A673 (cell line): ENCODE measurements around the gene BRCA1. TPM values are rescaled to one million over a fixed set of nuclear protein-coding genes. Genes with fewer than 3 reads are reported as not detected.

Source experiments
- BruUV-seq: library from RNA; stranded (reverse); fragments of 400-500 nt; replicated peaks from 2 replicates; lab custom pipeline; 2021; lab: Mats Ljungman, UMichigan
- CTCF ChIA-PET: fragments of 300-600 bp; sonication (Branson Sonifier 250); formaldehyde crosslinking; loops from one replicate; lab custom pipeline; 2022; ENCODE audit warnings: antibody characterized with exemption; lab: Charles Lee
- POLR2A ChIA-PET: fragments of 300-600 bp; sonication (Branson Sonifier 250); formaldehyde crosslinking; loops from one replicate; lab custom pipeline; 2022; ENCODE audit warnings: antibody characterized with exemption; ENCODE audit not compliant: low non-redundant PET; lab: Charles Lee
- DNase-seq: peaks from one replicate; pipeline ENCODE4 v3.0.0-alpha.2; 2015; ENCODE audit warnings: low spot score
- H3K27ac ChIP-seq: fragments of 200-600 bp; sonication (generic); 2 replicates; pipeline ENCODE4 v1.5.1; 2016; ENCODE audit warnings: mixed run types, low read depth, mild to moderate bottlenecking, mixed read lengths, antibody characterized with exemption, low read length; ENCODE audit not compliant: poor library complexity, severe bottlenecking
- H3K27me3 ChIP-seq: fragments of 200-600 bp; sonication (generic); replicated peaks from 2 replicates; pipeline ENCODE4 v1.6.1; 2017; ENCODE audit warnings: mixed run types, low read depth, mild to moderate bottlenecking, mixed read lengths, antibody characterized with exemption, low read length; ENCODE audit not compliant: insufficient read depth, poor library complexity
- H3K36me3 ChIP-seq: fragments of 200-600 bp; sonication (generic); 2 replicates; pipeline ENCODE4 v1.6.1; 2016; ENCODE audit warnings: mixed run types, mild to moderate bottlenecking, mixed read lengths, antibody characterized with exemption, low read length; ENCODE audit not compliant: insufficient read depth, poor library complexity, severe bottlenecking
- H3K4me1 ChIP-seq: fragments of 200-600 bp; sonication (generic); 2 replicates; pipeline ENCODE4 v1.6.1; 2017; ENCODE audit warnings: mixed run types, mild to moderate bottlenecking, mixed read lengths, antibody characterized with exemption, low read length; ENCODE audit not compliant: insufficient read depth, poor library complexity, severe bottlenecking
- H3K4me3 ChIP-seq: fragments of 200-600 bp; sonication (generic); 2 replicates; pipeline ENCODE4 v1.5.1; 2016; ENCODE audit warnings: low read depth, mixed run types, mild to moderate bottlenecking, mixed read lengths, low read length; ENCODE audit not compliant: poor library complexity, severe bottlenecking
- H3K9me3 ChIP-seq: fragments of 200-600 bp; sonication (generic); 2 replicates; pipeline ENCODE4 v1.6.1; 2016; ENCODE audit warnings: mixed run types, low read depth, mild to moderate bottlenecking, mixed read lengths, antibody characterized with exemption, low read length; ENCODE audit not compliant: poor library complexity, severe bottlenecking
- CTCF ChIP-seq: fragments of 300-800, 200-600 bp; sonication (generic); conservative IDR thresholded peaks from 2 replicates; pipeline ENCODE4 v1.5.1; 2017; ENCODE audit warnings: low read depth, mild to moderate bottlenecking, antibody characterized with exemption, low read length, moderate library complexity, mixed read lengths
- EZH2 ChIP-seq: fragments of 200-600 bp; sonication (generic); IDR thresholded peaks from 2 replicates; pipeline ENCODE4 v1.6.1; 2017; ENCODE audit warnings: borderline replicate concordance, low read depth, mild to moderate bottlenecking, mixed read lengths, antibody characterized with exemption, low read length; ENCODE audit not compliant: poor library complexity, severe bottlenecking
- intact Hi-C: fragments of 100-400 bp; cut with micrococcal nuclease; formaldehyde crosslinking; loops from one replicate; pipeline ENCODE4 v1.10.0; 2022; ENCODE audit not compliant: unreplicated experiment
- total RNA-seq: library from RNA; stranded (reverse); gene quantifications from 2 replicates; pipeline ENCODE4 v1.2.3, GENCODE V29; 2021

BRCA1 gene
- total RNA-seq, 1 experiment from 2014 or later = 24.2 TPM

GRCh38 chr17:43026595-43026994 is 98.6 kb downstream of the BRCA1 start:
- no peak for DNase-seq
- Histone ChIP-seq H3K4me1 (no peaks in the 10 kb centered on the region), H3K36me3 (no peaks in the 10 kb centered on the region), H3K9me3 (no peaks in the 10 kb centered on the region), H3K4me3 (no peak overlapping the region), H3K27ac (no peak overlapping the region), H3K27me3 (no peaks in the 10 kb centered on the region)
- intact Hi-C loops = loop anchor here (10.0 kb wide), 1 partner anchor 98 kb away; the partner anchor contains the start of gene BRCA1
- TF ChIP-seq EZH2 (no peak), CTCF (no peak)
- ChIA-PET POLR2A (no interaction called here), CTCF (no interaction called here)
- BruUV-seq = no TSS peak

GRCh38 chr17:43025766-43026537 is 99.2 kb downstream of the BRCA1 start:
- TF ChIP-seq CTCF (no peak), EZH2 (no peak)
- Histone ChIP-seq H3K27me3 (no peaks in the 10 kb centered on the region), H3K9me3 (no peaks in the 10 kb centered on the region), H3K4me3 (peak overlapping the region; percentile 55), H3K27ac (no peak overlapping the region), H3K36me3 (no peaks in the 10 kb centered on the region), H3K4me1 (no peaks in the 10 kb centered on the region)
- no peak for DNase-seq
- ChIA-PET CTCF (no interaction called here), POLR2A (no interaction called here)
- intact Hi-C loops = loop anchor here (10.0 kb wide), 1 partner anchor 99 kb away; the partner anchor contains the start of gene BRCA1
- no TSS peak for BruUV-seq

- BruUV-seq = no TSS peak
- ChIA-PET POLR2A (no interaction called here), CTCF (interaction anchor here (0.8 kb wide), 1 partner anchor 290 kb away, joined by 7 read pairs; no protein-coding TSS in a partner anchor)
- Histone ChIP-seq H3K4me3 (peak overlapping the region; percentile 55), H3K27me3 (no peaks in the 10 kb centered on the region), H3K36me3 (no peaks in the 10 kb centered on the region), H3K27ac (no peak overlapping the region), H3K4me1 (no peaks in the 10 kb centered on the region), H3K9me3 (no peaks in the 10 kb centered on the region)
- TF ChIP-seq CTCF (no peak), EZH2 (no peak)
- no peak for DNase-seq
- intact Hi-C loops = loop anchor here (10.0 kb wide), 1 partner anchor 100 kb away; the partner anchor contains the start of gene BRCA1
Measured at GRCh38 chr17:43025290-43025657, 99.9 kb downstream of the BRCA1 start.
